ENCODE measurements around the gene CD52.

- no peak for TF ChIP-seq POLR2A (IDR thresholded peaks at IDR 0.05)
- TF ChIP-seq, protein P1, sequence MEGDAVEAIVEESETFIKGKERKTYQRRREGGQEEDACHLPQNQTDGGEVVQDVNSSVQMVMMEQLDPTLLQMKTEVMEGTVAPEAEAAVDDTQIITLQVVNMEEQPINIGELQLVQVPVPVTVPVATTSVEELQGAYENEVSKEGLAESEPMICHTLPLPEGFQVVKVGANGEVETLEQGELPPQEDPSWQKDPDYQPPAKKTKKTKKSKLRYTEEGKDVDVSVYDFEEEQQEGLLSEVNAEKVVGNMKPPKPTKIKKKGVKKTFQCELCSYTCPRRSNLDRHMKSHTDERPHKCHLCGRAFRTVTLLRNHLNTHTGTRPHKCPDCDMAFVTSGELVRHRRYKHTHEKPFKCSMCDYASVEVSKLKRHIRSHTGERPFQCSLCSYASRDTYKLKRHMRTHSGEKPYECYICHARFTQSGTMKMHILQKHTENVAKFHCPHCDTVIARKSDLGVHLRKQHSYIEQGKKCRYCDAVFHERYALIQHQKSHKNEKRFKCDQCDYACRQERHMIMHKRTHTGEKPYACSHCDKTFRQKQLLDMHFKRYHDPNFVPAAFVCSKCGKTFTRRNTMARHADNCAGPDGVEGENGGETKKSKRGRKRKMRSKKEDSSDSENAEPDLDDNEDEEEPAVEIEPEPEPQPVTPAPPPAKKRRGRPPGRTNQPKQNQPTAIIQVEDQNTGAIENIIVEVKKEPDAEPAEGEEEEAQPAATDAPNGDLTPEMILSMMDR (IDR thresholded peaks at IDR 0.05): no peak
Measured at GRCh38 chr1:26269198-26269550, 48.6 kb upstream of the CD52 start.

All from suprapubic skin (tissue), 3 donors.